Gastrocnemius medialis (tissue), 4 donors: Measurements from ENCODE around the gene HECTD4. TPM values are rescaled to one million over a fixed set of nuclear protein-coding genes. Genes with fewer than 3 reads are reported as not detected.
"Not testable (repeated sequence)": the region's sequence is repeated elsewhere in the genome, so short reads cannot be mapped to it uniquely, and the experiment has no call there.

ENCODE experiments used
- ATAC-seq, 2 donors: fragments of 150-250 bp; one replicate each; pipeline ENCODE4 v1.9.1; 2016
- DNase-seq, 2 donors: peaks; one replicate each; pipeline ENCODE4 v3.0.0-alpha.2; 2019
- H3K27ac ChIP-seq, 4 donors: fragments of 200-600 bp; sonication (generic); 1 replicate in 1 of 4; 2 replicates in 3 of 4; pipeline ENCODE4 v1.5.1; 2016 to 2018; ENCODE audit warnings: mild to moderate bottlenecking in 2 of 4, moderate library complexity in 1 of 4
- H3K27me3 ChIP-seq, 3 donors: fragments of 200-600 bp; sonication (generic) in 2 of 3; 1 replicate in 1 of 3; 2 replicates in 2 of 3; pipeline versions ENCODE4 v1.5.1 to v1.6.0; 2016 to 2019; ENCODE audit warnings: mild to moderate bottlenecking in 1 of 3, moderate library complexity in 1 of 3
- H3K36me3 ChIP-seq, 2 donors: fragments of 200-600 bp; sonication (generic) in 1 of 2; one replicate each; pipeline ENCODE4 v1.5.1; 2017 to 2018
- H3K4me1 ChIP-seq, 2 donors: fragments of 200-600 bp; sonication (generic) in 1 of 2; one replicate each; pipeline ENCODE4 v1.5.1; 2016 to 2017; ENCODE audit warnings: mild to moderate bottlenecking in 2 of 2
- H3K4me3 ChIP-seq, 4 donors: fragments of 200-600 bp; sonication (generic) in 3 of 4; 1 replicate in 1 of 4; 2 replicates in 3 of 4; pipeline ENCODE4 v1.5.1; 2016 to 2019; ENCODE audit warnings: mild to moderate bottlenecking in 2 of 4
- H3K9me3 ChIP-seq, 3 donors: fragments of 200-600 bp; sonication (generic) in 2 of 3; 1 replicate in 1 of 3; 2 replicates in 2 of 3; pipeline ENCODE4 v1.5.1; 2016 to 2019
- POLR2A ChIP-seq, 2 donors: fragments of 450-650 bp; IDR thresholded peaks; one replicate each; pipeline ENCODE4 v1.6.1; 2017; ENCODE audit warnings: antibody characterized with exemption in 2 of 2, mild to moderate bottlenecking in 2 of 2, moderate library complexity in 2 of 2
- in situ Hi-C, 4 donors: fragments of 200-750 bp; cut with MboI; loops; one replicate each; pipeline versions ENCODE4 v1.15.0 to v1.8.0; 2017; ENCODE audit warnings: low sequenced_read_pairs in 4 of 4
- intact Hi-C: fragments of 100-400 bp; cut with DNase I; formaldehyde crosslinking; loops from one replicate; pipeline ENCODE4 v1.15.1; 2023; ENCODE audit warnings: low total_unique reads
- total RNA-seq, 4 donors: library from RNA; depleted of rRNA; stranded (reverse); fragments of >200 nt; gene quantifications; one replicate each; pipeline versions ENCODE4 v1.1.0 to v1.2.3, GENCODE V29; 2016
- TF ChIP-seq, protein P1 (sequence below), 5 experiments: fragments of 450-650 bp in 3 of 5; fragments of 200-600 bp in 2 of 5; sonication (generic) in 2 of 5; IDR thresholded peaks in 4 of 5; conservative IDR thresholded peaks in 1 of 5; 1 replicate in 4 of 5; 2 replicates in 1 of 5; pipeline ENCODE4 v1.5.1; 2016 to 2019; ENCODE audit warnings: antibody characterized with exemption in 5 of 5, mild to moderate bottlenecking in 3 of 5, moderate library complexity in 3 of 5

HECTD4 gene
- total RNA-seq, 4 donors from 2014 or later: 12.9 to 23.3 (median 16.8) TPM

DNA sequence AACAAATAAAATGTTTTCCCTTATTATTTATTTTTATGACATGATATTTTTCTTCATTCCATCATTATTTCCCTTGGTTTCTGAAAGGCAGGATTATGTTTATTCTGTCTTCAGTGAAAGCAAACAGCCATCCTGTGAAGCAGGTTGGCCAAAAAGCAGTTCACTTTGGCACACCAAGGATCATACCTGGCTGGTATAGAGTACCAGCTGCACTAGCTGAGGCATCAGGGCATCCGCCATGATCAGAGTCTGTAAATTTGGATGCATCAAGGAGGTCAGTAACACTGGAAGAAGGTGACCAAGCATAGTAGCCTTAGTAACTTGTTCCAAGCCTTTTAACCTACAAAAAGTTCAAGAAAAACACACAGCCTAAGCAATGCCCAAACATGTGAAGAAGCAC, 123.3 kb downstream of the HECTD4 start:
- H3K9me3 ChIP-seq: no peaks in the 10 kb centered on the region
- H3K27ac ChIP-seq: no peak overlapping the region
- intact Hi-C loops: no loop called here
- no peak for TF ChIP-seq POLR2A (IDR thresholded peaks at IDR 0.05)
- TF ChIP-seq, protein P1, sequence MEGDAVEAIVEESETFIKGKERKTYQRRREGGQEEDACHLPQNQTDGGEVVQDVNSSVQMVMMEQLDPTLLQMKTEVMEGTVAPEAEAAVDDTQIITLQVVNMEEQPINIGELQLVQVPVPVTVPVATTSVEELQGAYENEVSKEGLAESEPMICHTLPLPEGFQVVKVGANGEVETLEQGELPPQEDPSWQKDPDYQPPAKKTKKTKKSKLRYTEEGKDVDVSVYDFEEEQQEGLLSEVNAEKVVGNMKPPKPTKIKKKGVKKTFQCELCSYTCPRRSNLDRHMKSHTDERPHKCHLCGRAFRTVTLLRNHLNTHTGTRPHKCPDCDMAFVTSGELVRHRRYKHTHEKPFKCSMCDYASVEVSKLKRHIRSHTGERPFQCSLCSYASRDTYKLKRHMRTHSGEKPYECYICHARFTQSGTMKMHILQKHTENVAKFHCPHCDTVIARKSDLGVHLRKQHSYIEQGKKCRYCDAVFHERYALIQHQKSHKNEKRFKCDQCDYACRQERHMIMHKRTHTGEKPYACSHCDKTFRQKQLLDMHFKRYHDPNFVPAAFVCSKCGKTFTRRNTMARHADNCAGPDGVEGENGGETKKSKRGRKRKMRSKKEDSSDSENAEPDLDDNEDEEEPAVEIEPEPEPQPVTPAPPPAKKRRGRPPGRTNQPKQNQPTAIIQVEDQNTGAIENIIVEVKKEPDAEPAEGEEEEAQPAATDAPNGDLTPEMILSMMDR (IDR thresholded peaks at IDR 0.05 in 4 of 5, conservative IDR thresholded peaks at IDR 0.05 in 1 of 5): no peak
- H3K27me3 ChIP-seq: no peaks in the 10 kb centered on the region
- ATAC-seq (no peak), DNase-seq (no peak)
- in situ Hi-C loops: no loop called here
- no peak overlapping the region for H3K4me3 ChIP-seq
- peaks cover 0 to 63% of the 10 kb centered on the region in 2 donors for H3K36me3 ChIP-seq
- no peaks in the 10 kb centered on the region for H3K4me1 ChIP-seq

DNA sequence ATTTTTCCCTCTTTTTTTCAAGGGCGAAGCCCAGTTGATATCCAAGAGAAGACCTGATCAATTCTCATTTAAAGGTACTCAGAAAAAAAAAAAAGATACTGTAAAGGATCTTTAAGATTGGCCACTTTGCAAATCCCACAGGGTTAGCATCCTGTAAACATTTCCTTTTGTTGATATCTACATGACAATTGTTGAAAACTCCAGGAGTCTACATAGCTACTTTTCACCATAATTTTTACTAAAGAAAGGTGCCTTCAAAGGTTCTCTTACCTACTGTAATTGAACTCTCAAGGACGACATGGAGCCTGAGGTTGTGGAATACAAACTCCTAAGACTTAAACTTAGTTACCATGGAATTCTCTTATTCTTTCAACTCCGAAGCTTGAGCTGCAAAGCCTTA, 125.5 kb downstream of the HECTD4 start:
- ATAC-seq: no peak
- TF ChIP-seq, protein P1 (IDR thresholded peaks at IDR 0.05 in 4 of 5, conservative IDR thresholded peaks at IDR 0.05 in 1 of 5): no peak
- no peak for TF ChIP-seq POLR2A (IDR thresholded peaks at IDR 0.05)
- no peak for DNase-seq
- no peaks in the 10 kb centered on the region for H3K4me1 ChIP-seq
- H3K27ac ChIP-seq: no peak overlapping the region
- no peaks in the 10 kb centered on the region for H3K27me3 ChIP-seq
- no peaks in the 10 kb centered on the region for H3K9me3 ChIP-seq
- in situ Hi-C loops: no loop called here
- peaks cover 0 to 76% of the 10 kb centered on the region in 2 donors for H3K36me3 ChIP-seq
- no peak overlapping the region for H3K4me3 ChIP-seq
- intact Hi-C loops: no loop called here

DNA sequence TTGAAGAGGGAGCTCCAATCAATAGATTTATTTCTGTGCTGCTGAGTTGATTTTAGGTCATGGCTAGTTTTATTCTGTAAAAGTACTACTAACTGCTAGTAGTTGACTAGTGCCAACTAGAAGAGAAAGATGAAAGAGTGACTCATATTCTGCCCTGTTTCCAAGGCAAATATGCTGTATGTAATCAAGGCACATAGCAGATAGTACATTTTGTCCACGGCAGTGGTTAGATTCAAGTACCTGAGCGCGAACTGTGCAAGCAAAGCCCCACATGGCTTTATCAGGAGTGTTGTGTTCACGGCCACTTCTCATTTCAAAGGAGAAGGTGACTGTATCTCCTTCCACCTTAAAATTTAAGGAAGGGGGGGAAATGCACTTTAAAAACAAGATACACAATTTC, 130.0 kb downstream of the HECTD4 start:
- Histone ChIP-seq H3K4me1 (no peaks in the 10 kb centered on the region), H3K27me3 (no peaks in the 10 kb centered on the region), H3K4me3 (no peak overlapping the region), H3K36me3 (peaks cover 0 to 83% of the 10 kb centered on the region in 2 donors), H3K27ac (no peak overlapping the region), H3K9me3 (no peaks in the 10 kb centered on the region)
- TF ChIP-seq, protein P1 (IDR thresholded peaks at IDR 0.05 in 4 of 5, conservative IDR thresholded peaks at IDR 0.05 in 1 of 5): no peak
- TF ChIP-seq POLR2A (IDR thresholded peaks at IDR 0.05): no peak
- intact Hi-C loops: no loop called here
- in situ Hi-C loops: no loop called here
- DNase-seq (no peak), ATAC-seq (no peak)

DNA sequence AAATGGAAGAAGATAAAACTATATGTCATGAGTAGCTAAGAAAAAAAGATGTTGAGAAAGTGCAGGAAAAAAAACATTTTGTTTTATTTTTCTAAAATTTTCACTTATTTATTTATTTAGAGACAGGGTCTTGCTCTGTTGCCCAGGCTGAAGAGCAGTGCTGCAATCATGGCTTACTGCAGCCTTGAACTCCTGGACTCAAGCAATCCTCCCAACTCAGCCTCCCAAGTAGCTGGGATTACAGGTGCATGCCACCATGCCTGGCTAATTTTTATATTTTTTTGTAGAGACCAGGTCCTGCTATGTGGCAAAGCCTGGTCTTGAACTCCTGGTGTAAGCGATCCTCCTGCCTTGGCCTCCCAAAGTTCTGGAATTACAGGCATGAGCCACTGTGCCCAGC, 137.3 kb downstream of the HECTD4 start:
- intact Hi-C loops, H3K9me3 ChIP-seq, H3K4me1 ChIP-seq, H3K4me3 ChIP-seq, H3K27me3 ChIP-seq, H3K27ac ChIP-seq, DNase-seq, ATAC-seq: not testable (repeated sequence)
- H3K36me3 ChIP-seq: peaks cover 5 to 92% of the 10 kb centered on the region in 2 donors
- in situ Hi-C loops: loop anchor here in 1 of 4 donors (25.0 kb wide), 1 partner anchor 183 kb away; no protein-coding TSS in a partner anchor

DNA sequence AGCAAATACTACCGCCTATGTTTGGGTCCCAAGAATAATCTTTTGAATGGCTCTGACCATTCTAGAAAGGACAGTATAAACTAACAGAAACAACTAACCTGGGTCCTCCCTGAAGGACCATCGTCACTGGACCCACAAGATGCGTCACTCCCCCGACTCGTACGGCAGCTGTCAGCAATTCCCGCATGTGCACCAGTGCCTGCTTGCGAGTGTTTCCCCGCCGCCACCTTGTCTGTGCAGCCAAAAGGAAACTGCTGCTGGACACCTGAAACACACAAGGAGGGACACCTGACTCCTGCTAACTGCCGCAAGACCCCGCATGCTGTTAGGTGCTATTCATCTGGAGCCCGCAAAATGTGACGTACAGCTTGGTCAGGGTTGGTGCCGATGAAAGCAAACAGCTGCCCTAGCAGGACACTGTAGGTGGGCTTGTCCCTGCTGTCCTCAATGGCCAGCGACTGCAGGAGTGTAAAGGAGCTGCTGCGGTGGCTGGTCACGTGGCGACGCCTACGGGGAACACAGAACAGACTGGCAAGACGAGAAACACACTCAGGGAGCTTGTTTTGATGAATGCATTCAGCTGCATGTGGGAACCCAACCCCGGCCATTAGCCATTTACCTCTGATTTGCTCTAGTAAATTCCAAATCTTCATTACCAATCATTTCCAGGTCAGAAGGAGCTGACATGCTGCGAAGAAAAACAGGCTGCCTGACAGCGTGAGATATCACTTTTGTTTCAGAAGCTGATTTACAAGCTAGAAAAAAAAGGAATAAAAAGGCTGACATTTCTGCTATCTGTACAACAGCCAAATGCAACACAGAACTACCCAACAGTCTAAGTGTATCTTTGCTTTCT, 138.7 kb downstream of the HECTD4 start:
- DNase-seq: no peak
- TF ChIP-seq POLR2A (IDR thresholded peaks at IDR 0.05): no peak
- TF ChIP-seq, protein P1 (IDR thresholded peaks at IDR 0.05 in 4 of 5, conservative IDR thresholded peaks at IDR 0.05 in 1 of 5): no peak
- Histone ChIP-seq H3K4me3 (no peak overlapping the region), H3K27me3 (no peaks in the 10 kb centered on the region), H3K9me3 (no peaks in the 10 kb centered on the region), H3K27ac (no peak overlapping the region), H3K4me1 (no peaks in the 10 kb centered on the region), H3K36me3 (peaks cover 5 to 98% of the 10 kb centered on the region in 2 donors)
- ATAC-seq: no peak
- in situ Hi-C loops (loop anchor here in 1 of 4 donors (25.0 kb wide), 1 partner anchor 181 kb away; no protein-coding TSS in a partner anchor), intact Hi-C loops (no loop called here)
